ENCODE measurements around the gene DLGAP1. TPM values are rescaled to one million over a fixed set of nuclear protein-coding genes. Genes with fewer than 3 reads are reported as not detected.

The DLGAP1 gene
- total RNA-seq, 6 experiments from 2014 or later: 0.09 to 0.31 (median 0.18) TPM; not detected in 2

GRCh38 chr18:3455907-3456685 lies 999.0 kb downstream of the DLGAP1 start:
- WGBS (ENCODE audit: insufficient coverage, low coverage, low lambda C conversion rate, missing lambda C conversion rate): 35% methylated on average over 8 of the region's 10 CpGs
- intact Hi-C loops (cut with DNase I): loop anchor here (10.0 kb wide), 2 partner anchors 139 to 209 kb away; no protein-coding TSS in a partner anchor
- H3K4me3 ChIP-seq: peak overlapping the region in 1 of 3 donors; percentile 2
- no peaks in the 10 kb centered on the region for H3K9me3 ChIP-seq
- H3K27ac ChIP-seq: peak overlapping the region; percentile 99
- no peaks in the 10 kb centered on the region for H3K27me3 ChIP-seq
- peaks cover 0 to 11% (median 1%) of the 10 kb centered on the region in 4 donors for H3K36me3 ChIP-seq
- peak in 3 of 4 donors; percentile 4 to 17 (median 5) for ATAC-seq
- H3K4me1 ChIP-seq: peaks cover 0 to 39% (median 11%) of the 10 kb centered on the region in 4 donors
- no peak for DNase-seq
- peak; percentile 77 for TF ChIP-seq POLR2A (IDR thresholded peaks at IDR 0.05)
- TF ChIP-seq, protein P1, sequence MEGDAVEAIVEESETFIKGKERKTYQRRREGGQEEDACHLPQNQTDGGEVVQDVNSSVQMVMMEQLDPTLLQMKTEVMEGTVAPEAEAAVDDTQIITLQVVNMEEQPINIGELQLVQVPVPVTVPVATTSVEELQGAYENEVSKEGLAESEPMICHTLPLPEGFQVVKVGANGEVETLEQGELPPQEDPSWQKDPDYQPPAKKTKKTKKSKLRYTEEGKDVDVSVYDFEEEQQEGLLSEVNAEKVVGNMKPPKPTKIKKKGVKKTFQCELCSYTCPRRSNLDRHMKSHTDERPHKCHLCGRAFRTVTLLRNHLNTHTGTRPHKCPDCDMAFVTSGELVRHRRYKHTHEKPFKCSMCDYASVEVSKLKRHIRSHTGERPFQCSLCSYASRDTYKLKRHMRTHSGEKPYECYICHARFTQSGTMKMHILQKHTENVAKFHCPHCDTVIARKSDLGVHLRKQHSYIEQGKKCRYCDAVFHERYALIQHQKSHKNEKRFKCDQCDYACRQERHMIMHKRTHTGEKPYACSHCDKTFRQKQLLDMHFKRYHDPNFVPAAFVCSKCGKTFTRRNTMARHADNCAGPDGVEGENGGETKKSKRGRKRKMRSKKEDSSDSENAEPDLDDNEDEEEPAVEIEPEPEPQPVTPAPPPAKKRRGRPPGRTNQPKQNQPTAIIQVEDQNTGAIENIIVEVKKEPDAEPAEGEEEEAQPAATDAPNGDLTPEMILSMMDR (IDR thresholded peaks at IDR 0.05): no peak

DNA sequence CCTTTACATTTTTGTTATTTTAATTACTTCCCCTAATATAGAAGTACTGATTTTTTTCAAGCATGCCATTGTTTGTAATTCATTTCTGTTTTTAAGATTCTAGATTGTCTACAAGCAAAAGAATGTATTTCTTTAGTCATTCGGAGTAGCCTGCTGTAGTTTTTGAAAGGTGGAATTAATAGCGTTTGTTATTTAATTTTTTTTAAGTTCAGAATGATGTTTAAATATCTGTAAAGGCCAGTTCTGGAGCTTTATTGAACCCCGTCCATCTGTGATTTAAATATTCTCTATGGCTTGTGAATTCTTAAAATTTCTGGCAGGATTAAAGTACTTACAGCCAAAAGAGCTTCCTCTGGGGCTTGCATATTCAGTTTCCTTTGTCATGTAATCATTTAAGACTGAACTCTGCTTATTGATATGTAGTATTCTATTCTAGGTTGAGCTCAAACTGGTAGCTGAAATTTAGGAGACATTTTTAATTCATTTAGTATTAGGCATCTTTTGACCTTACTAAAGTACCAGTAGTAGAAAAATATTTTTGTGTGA lies 999.9 kb downstream of the DLGAP1 start:
- Histone ChIP-seq H3K9me3 (no peaks in the 10 kb centered on the region), H3K36me3 (peaks cover 0 to 11% (median 1%) of the 10 kb centered on the region in 4 donors), H3K27me3 (no peaks in the 10 kb centered on the region), H3K4me3 (peak overlapping the region in 1 of 3 donors; percentile 79), H3K4me1 (peaks cover 0 to 39% (median 11%) of the 10 kb centered on the region in 4 donors), H3K27ac (peak overlapping the region; percentile 99)
- no peak for TF ChIP-seq POLR2A (IDR thresholded peaks at IDR 0.05)
- TF ChIP-seq, protein P1 (IDR thresholded peaks at IDR 0.05): no peak
- intact Hi-C loops (cut with DNase I): loop anchor here (10.0 kb wide), 2 partner anchors 140 to 210 kb away; no protein-coding TSS in a partner anchor
- 17% methylated on average over 3 of the region's 3 CpGs for WGBS (ENCODE audit: insufficient coverage, low coverage, low lambda C conversion rate, missing lambda C conversion rate)
- DNase-seq (no peak), ATAC-seq (no peak)

GRCh38 chr18:3454365-3455089 lies 1000.6 kb downstream of the DLGAP1 start:
- H3K9me3 ChIP-seq: no peaks in the 10 kb centered on the region
- H3K4me1 ChIP-seq: peaks cover 0 to 38% (median 10%) of the 10 kb centered on the region in 4 donors
- H3K27ac ChIP-seq: peak overlapping the region; percentile 99
- H3K27me3 ChIP-seq: no peaks in the 10 kb centered on the region
- H3K36me3 ChIP-seq: peaks cover 0 to 11% (median 1%) of the 10 kb centered on the region in 4 donors
- intact Hi-C loops (cut with DNase I): loop anchor here (10.0 kb wide), 2 partner anchors 140 to 210 kb away; no protein-coding TSS in a partner anchor
- DNase-seq: peak in 1 of 3 donors; percentile 58
- TF ChIP-seq, protein P1 (IDR thresholded peaks at IDR 0.05): peak; percentile 67 to 82 (median 72)
- no peak for TF ChIP-seq POLR2A (IDR thresholded peaks at IDR 0.05)
- ATAC-seq: peak; percentile 11 to 17 (median 14)
- 0% methylated on average over 4 of the region's 4 CpGs for WGBS (ENCODE audit: insufficient coverage, low coverage, low lambda C conversion rate, missing lambda C conversion rate)
- H3K4me3 ChIP-seq: peak overlapping the region; percentile 73 to 79 (median 74)

Measured in right lobe of liver (tissue), 6 donors.